Stimulated activated CD8-positive, alpha-beta memory T cell treated with anti-CD3 and anti-CD28 coated beads, Interleukin-12 subunit alpha, Interleukin-12 subunit beta, amount 100 ng/mL, for 24 hours (primary cell): ENCODE data around the gene KIAA1755.

ENCODE experiments used
- DNase-seq: peaks from one replicate; pipeline ENCODE4 v3.0.0-alpha.2; 2020; ENCODE audit errors: extremely low read depth

The KIAA1755 gene

GRCh38 chr20:38260378-38261053 is at the start of gene KIAA1755:
Gene KIAA1755 (minus strand): TSS chr20:38260735. CDS start chr20:38260500, 235 bp downstream.
- DNase-seq = no peak

DNA sequence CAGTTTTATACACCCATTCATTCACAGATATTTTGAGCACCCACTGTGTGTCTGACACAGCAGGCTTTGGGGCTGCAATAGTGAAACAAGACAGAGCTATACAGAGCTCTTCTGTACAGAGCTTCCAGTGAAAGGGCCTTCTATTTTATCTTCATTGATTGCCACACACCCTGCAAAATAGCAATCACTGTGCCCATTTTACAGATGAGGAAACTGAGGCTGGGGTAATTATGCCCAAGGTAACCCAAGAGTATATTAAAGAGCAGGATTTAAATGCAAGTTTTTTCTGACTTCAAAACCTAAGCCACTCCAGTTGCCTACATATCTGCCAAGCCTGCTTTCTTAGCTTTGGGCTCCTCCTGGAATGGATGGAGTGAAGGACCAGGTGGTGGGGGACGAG is 47.9 kb upstream of the KIAA1755 start:
- DNase-seq = no peak

GRCh38 chr20:38308047-38308438 is 47.5 kb upstream of the KIAA1755 start:
- DNase-seq = no peak

GRCh38 chr20:38307371-38308046 is 47.0 kb upstream of the KIAA1755 start:
- DNase-seq = no peak

GRCh38 chr20:38306379-38306778 is 45.8 kb upstream of the KIAA1755 start:
- no peak for DNase-seq

- no peak for DNase-seq
Measured at GRCh38 chr20:38305541-38305940, 45.0 kb upstream of the KIAA1755 start.

DNA sequence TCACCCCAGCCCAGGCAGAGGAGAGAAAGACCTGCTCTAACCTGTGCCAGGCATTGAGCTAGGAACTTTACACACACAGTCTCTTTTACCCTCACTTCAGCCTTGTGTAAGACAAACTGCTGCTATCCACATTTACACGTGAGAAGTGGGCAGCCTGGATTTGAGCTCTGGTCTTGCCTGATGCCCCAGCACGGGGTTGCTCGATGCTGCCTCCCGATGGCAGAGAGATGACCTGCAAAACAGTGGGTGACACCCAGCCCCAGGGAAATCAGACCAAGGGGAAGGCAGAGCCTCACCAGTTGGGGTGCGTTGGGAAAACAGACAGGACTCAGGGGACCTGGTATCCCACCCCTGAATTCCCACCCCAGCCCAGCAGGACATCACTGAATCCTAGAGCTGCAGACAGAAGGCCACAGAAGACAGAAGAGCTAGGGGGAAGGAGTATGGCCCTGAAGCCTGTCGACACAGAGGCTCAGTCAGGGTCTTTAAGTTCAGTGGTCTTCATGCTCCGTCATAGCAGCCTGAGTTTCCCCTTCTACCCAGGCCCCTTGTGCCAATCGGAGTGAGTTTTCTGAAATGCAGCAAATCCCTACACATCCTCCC is 44.4 kb upstream of the KIAA1755 start:
- DNase-seq = no peak

GRCh38 chr20:38303908-38304379 is 43.4 kb upstream of the KIAA1755 start, which contains the start of gene BPI:
Gene BPI (plus strand): TSS chr20:38304156. CDS start chr20:38304224, 68 bp downstream.
- no peak for DNase-seq

GRCh38 chr20:38302786-38303185 is 42.3 kb upstream of the KIAA1755 start:
- no peak for DNase-seq

- no peak for DNase-seq
Measured at GRCh38 chr20:38301309-38301708, 40.8 kb upstream of the KIAA1755 start.

DNA sequence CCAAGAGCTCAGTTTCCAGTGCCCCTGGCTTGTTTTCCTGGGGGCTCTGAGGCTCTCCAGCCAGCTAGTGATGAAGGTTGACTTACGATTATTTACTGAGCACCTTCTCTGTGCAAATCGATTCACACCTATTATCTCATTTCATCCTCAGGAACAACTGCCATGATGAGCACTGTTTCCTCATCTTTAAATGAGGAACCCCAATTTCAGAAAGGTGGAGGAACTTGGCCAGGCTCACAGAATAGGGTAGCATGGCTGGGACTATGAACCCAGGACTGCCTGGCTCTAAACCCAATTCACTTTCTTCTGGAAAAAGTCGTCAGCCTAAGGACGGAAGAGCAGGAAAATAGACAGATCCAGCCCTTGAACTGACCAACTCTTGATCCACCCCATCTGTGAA is 39.9 kb upstream of the KIAA1755 start:
- DNase-seq = no peak

DNA sequence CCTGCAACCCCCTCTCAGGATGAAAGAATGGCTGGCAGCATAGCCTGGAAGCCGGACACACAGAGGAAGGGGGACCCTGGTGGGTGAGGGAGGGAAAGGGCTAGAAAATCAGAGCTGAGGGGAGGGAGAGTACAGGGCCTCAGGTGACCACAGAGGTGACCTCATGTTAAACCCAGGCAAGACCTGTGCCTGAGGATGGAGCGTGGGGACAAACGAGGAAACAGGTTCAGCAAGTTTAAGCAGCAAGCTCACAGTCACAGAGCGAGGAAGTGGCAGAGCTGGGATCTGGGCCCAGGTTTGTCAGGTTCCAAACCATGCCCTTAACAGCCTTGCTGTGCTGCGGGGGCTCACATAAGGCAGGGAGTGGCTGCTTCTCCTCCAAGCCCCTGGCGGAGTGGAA is 39.4 kb upstream of the KIAA1755 start:
- no peak for DNase-seq

GRCh38 chr20:38298768-38299288 is 38.3 kb upstream of the KIAA1755 start:
- no peak for DNase-seq

DNA sequence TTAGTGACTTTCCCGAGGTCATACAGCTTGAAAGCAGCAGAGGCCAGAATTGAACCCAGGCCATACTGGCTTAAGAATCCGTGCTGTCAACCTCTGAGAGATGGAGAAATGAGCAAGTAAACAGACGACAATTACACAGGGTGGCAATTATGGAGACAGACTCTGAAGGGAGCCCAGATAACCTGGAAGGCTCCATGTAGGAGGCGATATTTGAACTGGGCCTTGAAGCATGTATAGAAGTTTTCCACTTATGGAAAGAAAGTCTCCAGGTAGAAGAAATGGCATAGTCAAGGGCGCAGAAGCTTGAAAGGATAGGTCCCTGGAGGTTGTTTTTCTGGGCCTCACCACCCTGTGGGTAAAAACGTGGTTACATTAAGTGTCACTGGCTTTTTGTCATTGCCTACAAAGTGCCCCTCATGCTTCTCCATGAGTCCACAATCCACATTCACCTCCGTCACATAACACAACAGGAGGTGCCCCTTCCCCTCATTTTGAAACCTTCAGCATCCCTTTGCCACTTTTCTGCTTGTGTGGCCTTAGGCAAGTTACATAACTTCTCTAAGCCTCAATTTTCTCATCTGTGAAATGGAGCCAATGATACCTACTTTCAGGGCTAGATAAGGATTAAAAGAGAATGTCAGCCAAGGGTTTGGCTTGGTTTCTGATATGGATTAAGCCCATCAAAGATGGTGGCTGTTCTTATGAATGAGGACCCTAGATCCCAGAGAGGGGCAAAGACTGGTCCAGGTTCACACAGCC is 37.6 kb upstream of the KIAA1755 start:
- DNase-seq = no peak

GRCh38 chr20:38296433-38296832 is 35.9 kb upstream of the KIAA1755 start:
- DNase-seq = no peak

GRCh38 chr20:38295811-38296210 is 35.3 kb upstream of the KIAA1755 start:
- DNase-seq = no peak

GRCh38 chr20:38294076-38294591 is 33.6 kb upstream of the KIAA1755 start:
- DNase-seq = no peak

- DNase-seq = no peak
Measured at GRCh38 chr20:38293491-38294065, 33.0 kb upstream of the KIAA1755 start.

GRCh38 chr20:38291966-38292365 is 31.4 kb upstream of the KIAA1755 start:
- no peak for DNase-seq

GRCh38 chr20:38290829-38291814 is 30.6 kb upstream of the KIAA1755 start:
- DNase-seq = no peak
